ENCODE measurements around the gene FILIP1L.

Gene FILIP1L

DNA sequence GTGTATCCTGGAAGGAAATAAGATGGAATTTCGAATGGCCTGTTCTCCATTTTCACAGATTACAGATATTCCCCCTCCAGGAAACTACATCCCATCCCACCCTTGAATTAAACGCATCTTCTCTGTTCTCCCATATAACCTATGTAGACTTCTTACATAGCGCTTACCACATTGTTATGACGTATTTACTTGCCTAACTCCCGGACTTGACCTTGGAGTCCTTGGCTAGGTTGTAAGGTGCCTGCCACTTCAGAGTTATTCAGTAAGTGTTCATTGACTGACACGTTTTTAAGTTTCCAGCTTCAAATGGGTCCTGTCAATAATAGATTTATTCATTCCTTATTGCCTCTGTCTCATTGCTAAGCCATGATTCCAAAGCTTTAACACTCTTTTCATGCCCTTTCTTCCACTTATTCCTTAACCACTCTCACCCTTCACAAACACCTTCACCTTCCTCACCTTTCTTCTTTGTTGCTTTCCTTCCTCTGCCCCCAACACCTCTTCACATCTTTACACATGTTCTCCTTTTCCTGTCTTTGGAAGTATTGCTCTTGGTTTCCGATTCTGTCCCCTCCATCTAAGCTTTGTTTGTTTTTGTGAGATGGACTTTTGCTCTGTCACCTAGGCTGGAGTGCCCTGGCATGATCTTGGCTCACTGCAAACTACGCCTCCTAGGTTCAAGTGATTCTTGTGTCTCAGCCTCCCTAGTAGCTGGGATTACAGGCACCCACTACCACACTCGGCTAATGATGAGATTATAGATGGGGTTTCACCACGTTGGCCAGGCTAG lies 158.3 kb downstream of the FILIP1L start:
- no peak overlapping the region for H3K4me3 ChIP-seq (ENCODE audit: low read depth, low read length)

- no peak overlapping the region for H3K4me3 ChIP-seq (ENCODE audit: low read depth, low read length)
Measured at GRCh38 chr3:99954914-99955644, 159.2 kb downstream of the FILIP1L start.

- H3K4me3 ChIP-seq (ENCODE audit: low read depth, low read length): no peak overlapping the region
Measured at GRCh38 chr3:99953596-99953995, 160.7 kb downstream of the FILIP1L start.

GRCh38 chr3:99952306-99952705 lies 162.0 kb downstream of the FILIP1L start:
- no peak overlapping the region for H3K4me3 ChIP-seq (ENCODE audit: low read depth, low read length)

GRCh38 chr3:99951701-99952100 lies 162.6 kb downstream of the FILIP1L start:
- no peak overlapping the region for H3K4me3 ChIP-seq (ENCODE audit: low read depth, low read length)

DNA sequence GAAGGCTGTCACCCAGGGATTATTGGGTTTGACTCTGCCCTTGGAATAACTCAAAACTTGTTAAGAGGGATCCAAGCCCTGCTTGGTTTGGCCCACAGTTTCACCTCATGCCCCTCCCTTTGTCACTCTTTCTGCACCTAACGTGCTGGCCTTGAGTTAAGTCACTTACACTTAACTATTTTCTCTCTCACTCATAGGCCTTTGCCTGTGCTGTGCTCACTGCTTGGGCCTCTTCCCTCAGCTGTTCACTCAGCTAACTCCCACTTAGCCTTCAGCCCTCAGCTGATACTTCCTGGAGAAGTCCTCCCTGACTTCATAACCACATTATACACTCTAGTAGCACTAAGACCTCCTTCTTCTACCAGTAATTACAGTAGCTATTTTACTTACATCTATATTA lies 163.4 kb downstream of the FILIP1L start:
- H3K4me3 ChIP-seq (ENCODE audit: low read depth, low read length): no peak overlapping the region

GRCh38 chr3:99949956-99950670 lies 164.2 kb downstream of the FILIP1L start:
- H3K4me3 ChIP-seq (ENCODE audit: low read depth, low read length): no peak overlapping the region

- H3K4me3 ChIP-seq (ENCODE audit: low read depth, low read length): no peak overlapping the region
Measured at GRCh38 chr3:99948467-99949089, 165.7 kb downstream of the FILIP1L start.

DNA sequence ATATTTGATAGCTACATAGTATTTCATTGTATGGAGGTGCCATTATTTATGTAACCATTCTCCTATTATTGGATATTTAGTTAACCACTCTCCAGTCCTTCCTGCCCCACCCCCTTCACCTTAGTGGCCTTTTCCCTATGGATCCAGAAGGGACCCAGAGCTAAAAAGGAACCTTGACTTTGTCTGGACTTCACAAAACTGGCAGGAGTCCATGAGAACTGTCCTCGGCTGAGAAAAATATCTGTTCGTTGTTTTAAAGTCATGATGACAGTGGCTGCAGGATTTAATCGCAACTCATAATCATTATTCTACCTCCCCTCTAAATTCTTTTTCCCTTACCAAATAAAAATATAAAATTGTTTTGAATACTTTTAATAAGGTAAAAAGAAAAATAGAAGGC lies 166.9 kb downstream of the FILIP1L start:
- H3K4me3 ChIP-seq (ENCODE audit: low read depth, low read length): no peak overlapping the region

DNA sequence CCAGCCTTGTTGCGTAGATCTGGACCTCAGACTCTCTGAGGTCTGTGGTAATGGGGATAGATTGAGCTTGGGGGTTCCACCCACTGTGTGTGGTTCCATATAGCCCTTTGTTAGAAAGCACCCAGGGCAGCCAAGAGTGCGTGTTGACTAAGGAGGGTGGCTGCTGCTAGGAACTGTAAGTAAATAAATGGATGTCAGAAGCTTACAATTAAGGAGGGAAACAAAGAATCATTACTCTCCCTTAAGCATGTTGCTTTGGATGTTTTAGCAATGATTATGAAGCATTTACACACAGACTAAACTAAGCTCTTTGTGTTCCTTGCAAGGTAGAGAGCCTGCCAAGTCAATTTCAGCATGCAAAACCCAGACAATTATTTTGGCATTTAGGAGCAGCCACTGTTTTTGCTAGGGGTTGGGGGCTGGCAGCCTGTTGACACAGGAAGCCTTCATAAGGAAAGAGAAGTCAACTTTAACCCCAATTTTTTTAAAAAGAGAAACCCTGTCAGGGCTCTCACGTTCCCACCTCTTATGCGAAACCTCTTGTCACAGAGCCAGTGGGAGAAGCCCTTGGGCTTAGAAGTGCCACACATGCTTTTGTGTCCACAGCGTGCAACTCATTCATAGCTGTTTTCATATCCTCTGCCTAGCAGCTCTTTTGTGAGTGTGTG lies 168.8 kb downstream of the FILIP1L start:
- H3K4me3 ChIP-seq (ENCODE audit: low read depth, low read length): no peak overlapping the region

DNA sequence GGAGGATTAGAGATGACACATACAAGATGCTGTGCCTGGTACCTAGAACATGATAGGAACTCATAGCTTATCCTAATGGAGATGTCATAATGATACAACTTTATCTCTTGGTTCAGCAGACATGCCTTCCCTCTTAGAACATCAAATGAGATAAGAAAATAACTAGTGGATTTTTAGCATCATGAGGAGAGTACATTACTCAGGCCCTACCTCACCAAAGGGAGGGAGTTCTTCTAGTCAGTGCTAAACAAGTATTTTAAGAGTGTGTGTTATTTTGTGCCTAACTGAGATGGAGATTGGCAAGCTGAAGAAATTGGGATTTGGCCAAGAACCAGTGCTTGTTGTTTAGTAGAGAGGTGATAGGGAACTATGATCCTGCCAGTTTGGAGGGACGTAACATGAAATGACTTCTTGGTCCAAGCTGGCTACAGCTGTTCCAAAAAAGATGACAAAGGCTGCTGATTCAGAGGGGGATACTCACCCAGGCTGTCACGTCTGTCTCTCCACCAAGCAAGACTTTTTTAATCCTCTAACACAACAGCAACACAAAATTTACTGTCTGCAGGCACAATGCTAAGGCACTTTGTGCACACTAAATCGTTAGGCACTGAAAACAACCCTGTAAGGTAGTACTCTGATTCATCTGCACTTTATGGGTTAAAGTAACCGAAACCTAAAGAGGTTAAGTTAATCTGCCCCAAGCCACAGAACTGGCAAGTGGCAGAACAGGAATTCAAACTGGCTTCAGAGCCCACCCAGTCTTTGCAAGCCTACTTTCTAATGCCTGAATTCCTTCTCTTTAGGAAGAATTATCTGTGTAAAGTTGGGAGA lies 170.2 kb downstream of the FILIP1L start:
- no peak overlapping the region for H3K4me3 ChIP-seq (ENCODE audit: low read depth, low read length)

DNA sequence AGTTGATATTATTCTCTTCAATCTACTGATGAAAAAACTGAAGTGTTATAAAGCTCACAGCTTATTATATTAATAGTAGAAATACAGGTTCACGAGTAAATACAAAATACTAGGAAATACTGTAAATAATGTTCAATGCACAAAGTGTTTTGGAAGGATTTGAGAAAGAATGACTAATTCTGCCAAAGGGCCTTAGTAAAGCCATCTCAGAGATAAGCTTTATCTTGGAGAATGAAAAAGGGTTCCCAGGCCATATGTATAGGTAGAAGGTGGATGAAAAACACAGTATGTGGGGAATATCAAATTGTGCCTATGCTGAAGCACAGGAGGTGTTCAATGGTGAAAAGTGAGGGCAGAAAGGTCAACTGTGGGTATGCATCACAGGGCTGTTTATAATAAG lies 173.1 kb downstream of the FILIP1L start:
- no peak overlapping the region for H3K4me3 ChIP-seq (ENCODE audit: low read depth, low read length)

DNA sequence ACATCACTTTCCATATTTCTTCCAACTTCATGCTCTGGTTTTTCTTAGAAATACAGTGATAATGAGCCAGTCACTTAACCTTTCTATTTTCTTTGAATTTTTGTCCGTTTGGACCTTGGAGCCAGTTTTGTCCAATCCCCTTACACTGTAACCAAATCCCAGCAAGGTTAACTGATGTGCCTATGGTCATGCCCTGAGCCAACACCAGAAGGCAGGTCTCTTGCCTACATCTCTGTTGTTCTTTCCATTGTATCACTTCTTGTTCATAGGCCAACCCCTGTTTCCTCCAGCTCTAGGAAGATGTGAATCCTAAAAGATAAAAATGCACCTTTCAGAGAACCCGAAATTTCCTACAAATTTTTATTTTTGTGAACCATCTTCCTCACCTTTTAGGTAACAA lies 174.0 kb downstream of the FILIP1L start:
- H3K4me3 ChIP-seq (ENCODE audit: low read depth, low read length): no peak overlapping the region

- H3K4me3 ChIP-seq (ENCODE audit: low read depth, low read length): no peak overlapping the region
Measured at GRCh38 chr3:99939876-99940275, 174.4 kb downstream of the FILIP1L start.

DNA sequence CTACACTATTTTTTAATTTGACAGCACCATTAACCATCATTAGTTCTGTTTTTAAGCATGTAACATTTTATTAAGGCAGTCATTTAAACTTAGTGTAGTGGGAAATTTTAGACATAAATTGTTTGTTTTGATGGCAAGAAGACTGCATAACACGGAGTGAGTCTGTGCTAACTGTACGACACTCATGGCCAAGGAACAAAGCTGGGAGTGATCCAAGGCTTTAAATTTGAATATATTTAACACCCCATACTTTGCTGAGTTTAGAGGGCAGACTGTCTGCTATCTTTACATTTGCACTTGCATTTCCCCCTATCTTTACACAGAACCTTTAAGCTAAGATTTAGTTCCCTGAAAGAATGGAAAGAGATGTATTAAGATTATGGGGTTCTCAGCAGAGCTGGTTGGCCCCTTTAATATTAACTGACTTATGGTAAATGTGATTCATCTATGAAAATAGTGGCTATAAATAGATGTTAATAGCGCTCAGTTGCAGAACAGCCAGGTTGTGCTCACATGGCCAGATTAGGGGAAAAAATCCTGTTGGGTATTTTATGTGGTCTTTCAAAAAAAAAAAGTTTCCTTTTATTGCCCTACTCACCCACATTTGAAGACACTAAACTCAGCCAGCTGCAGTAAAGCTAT lies 175.9 kb downstream of the FILIP1L start:
- no peak overlapping the region for H3K4me3 ChIP-seq (ENCODE audit: low read depth, low read length)

DNA sequence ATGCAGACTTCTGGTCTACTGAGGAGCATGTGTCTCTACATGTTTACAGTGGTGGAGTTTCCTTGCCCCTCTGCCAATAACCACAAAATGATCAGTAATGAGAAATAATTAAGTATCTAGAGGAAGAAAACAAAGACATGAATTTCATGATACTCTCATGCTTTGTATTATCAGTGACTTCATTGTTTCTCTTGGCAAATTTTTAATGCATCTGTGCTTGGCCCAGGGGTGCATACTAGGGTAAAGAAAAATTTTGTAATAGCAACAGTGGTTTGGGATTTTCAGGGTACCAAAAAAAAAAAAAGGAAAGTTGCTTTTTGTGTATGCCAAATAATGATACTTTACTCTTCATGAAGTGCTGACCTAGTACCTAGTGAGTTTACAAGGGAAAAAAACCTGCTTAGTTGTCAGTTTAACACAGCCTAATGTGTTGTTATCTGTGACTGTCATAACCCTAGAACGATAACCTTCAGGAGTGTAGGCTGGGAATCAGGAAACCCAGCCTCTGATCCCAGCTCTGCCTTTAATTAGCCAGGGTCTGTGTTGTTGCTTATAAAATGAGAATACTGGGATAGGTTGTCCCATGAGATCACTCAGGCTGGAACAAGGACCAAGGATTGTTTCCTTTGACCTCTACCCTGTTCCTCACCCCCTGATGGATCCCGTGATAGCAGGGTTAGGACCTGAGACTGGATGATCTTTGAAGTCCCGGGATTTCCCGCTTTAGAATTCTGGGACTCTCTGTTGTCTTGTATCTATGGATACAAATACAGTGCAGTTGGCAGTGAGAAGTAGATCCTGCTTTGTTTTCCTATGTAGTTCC lies 179.1 kb downstream of the FILIP1L start:
- no peak overlapping the region for H3K4me3 ChIP-seq (ENCODE audit: low read depth, low read length)

- no peak overlapping the region for H3K4me3 ChIP-seq (ENCODE audit: low read depth, low read length)
Measured at GRCh38 chr3:99933971-99934750, 180.1 kb downstream of the FILIP1L start.

DNA sequence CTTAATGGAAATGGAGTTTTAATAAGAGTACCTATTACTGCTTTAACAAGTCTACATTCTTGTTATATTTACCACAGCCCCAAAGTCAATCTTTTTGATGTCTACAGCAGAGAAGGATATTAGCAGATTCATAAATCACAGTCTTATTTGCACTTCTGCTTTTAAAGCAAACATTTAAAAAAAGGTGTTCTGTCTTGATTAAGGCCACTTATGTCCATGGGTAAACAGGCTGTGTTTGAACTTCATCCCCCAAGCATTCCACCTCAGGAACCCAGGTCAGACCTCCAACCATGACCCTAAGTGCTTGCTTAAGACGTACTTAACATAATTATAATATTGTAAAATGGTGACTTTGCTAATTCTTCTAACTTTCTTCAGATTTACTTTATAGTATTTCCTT lies 183.2 kb downstream of the FILIP1L start:
- no peak overlapping the region for H3K4me3 ChIP-seq (ENCODE audit: low read depth, low read length)

Measured in iPS-11a (cell line).